GM19043 (cell line): ENCODE measurements around the gene PCDHB16.
"Not testable (repeated sequence)": the region's sequence is repeated elsewhere in the genome, so short reads cannot be mapped to it uniquely, and the experiment has no call there.

Source experiments
- ATAC-seq: cut with Tn5 transposase; IDR thresholded peaks from one replicate; pipeline ENCODE4 v1.9.1; 2021; ENCODE audit warnings: low read depth; ENCODE audit not compliant: unreplicated experiment

Gene PCDHB16

DNA sequence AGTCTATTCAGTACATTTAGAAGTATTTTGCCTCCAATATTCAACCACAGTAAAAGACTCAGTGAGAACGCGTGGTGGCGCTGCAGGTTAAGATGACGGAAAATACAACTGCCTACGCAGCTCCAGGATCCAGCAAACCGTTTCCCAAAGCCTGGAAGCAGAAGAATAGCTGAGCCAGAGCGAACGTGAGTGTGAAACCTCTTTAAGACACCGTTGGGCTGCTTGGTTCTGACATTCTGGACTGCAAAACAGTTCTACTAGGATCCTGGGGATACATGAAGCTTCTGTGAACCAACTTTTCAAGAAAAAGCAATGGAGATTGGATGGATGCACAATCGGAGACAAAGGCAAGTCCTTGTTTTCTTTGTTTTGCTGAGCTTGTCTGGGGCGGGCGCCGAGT is at the start of gene PCDHB16:
Gene PCDHB16, plus strand, starts transcription at position 140 of the 400 bp plus-strand sequence. Its CDS starts 173 bp downstream, at position 313.
- ATAC-seq: no peak

DNA sequence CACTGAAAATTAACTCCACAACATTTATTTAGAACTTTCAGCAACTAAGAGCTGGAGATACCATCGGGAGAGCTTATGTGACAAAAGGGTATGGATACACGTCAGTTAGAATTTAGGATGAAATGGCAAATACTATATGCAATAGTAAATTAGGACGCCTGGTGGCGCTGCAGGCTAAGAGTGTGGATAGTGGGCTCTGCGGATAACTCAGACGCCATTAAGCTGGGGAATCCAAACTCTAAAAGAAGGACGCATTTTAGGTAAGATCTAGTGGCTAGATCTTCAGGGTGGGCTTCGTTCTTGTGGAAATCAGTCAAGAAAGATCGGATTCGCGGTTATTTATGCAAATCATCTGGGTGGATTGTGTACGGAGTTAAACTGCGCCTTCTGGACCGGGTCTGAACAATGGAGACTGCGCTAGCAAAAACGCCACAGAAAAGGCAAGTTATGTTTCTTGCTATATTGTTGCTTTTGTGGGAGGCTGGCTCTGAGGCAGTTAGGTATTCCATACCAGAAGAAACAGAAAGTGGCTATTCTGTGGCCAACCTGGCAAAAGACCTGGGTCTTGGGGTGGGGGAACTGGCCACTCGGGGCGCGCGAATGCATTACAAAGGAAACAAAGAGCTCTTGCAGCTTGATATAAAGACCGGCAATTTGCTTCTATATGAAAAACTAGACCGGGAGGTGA is 47.0 kb upstream of the PCDHB16 start, which contains the start of gene PCDHB5:
Gene PCDHB5, plus strand, starts transcription at position 177 of the 688 bp plus-strand sequence. Its CDS starts 229 bp downstream, at position 406.
- ATAC-seq: no peak

DNA sequence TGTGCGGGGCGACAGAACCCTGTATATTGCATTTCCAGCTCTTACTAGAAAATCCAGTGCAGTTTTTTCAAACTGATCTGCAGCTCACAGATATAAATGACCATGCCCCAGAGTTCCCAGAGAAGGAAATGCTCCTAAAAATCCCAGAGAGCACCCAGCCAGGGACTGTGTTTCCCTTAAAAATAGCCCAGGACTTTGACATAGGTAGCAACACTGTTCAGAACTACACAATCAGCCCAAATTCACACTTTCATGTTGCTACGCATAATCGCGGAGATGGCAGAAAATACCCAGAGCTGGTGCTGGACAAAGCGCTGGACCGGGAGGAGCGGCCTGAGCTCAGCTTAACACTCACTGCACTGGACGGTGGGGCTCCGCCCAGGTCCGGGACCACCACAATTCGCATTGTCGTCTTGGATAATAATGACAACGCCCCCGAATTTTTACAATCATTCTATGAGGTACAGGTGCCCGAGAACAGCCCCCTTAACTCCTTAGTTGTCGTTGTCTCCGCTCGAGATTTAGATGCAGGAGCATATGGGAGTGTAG is 46.4 kb upstream of the PCDHB16 start:
- ATAC-seq: no peak

DNA sequence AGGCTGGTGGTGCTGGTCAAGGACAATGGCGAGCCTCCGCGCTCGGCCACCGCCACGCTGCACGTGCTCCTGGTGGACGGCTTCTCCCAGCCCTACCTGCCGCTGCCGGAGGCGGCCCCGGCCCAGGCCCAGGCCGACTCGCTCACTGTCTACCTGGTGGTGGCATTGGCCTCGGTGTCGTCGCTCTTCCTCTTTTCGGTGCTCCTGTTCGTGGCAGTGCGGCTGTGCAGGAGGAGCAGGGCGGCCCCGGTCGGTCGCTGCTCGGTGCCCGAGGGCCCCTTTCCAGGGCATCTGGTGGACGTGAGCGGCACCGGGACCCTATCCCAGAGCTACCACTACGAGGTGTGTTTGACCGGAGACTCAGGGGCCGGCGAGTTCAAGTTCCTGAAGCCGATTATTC is 44.8 kb upstream of the PCDHB16 start:
- not testable (repeated sequence) for ATAC-seq

DNA sequence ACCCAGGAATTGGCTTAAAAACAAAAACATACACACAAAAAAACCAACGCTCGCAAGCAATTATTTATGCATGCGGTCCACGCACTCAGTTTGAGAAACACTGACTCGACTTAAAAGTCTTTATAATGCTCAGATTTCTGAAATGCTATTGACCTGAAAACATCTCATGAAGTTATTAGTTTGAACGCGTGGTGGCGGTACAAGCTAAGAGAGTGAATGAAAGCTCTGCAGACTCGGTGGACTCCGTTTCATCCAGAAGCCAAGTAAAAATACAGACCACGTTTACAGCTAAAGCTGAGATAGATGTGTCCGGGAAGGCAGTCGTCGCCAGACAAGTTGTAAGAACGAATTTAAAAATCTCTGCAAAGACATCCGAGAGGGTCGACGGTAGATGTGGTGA is 32.4 kb upstream of the PCDHB16 start, which contains the start of gene PCDHB6:
Gene PCDHB6, plus strand, starts transcription at position 246 of the 400 bp plus-strand sequence. CDS start 201 bp downstream, outside the sequence.
- ATAC-seq: no peak

DNA sequence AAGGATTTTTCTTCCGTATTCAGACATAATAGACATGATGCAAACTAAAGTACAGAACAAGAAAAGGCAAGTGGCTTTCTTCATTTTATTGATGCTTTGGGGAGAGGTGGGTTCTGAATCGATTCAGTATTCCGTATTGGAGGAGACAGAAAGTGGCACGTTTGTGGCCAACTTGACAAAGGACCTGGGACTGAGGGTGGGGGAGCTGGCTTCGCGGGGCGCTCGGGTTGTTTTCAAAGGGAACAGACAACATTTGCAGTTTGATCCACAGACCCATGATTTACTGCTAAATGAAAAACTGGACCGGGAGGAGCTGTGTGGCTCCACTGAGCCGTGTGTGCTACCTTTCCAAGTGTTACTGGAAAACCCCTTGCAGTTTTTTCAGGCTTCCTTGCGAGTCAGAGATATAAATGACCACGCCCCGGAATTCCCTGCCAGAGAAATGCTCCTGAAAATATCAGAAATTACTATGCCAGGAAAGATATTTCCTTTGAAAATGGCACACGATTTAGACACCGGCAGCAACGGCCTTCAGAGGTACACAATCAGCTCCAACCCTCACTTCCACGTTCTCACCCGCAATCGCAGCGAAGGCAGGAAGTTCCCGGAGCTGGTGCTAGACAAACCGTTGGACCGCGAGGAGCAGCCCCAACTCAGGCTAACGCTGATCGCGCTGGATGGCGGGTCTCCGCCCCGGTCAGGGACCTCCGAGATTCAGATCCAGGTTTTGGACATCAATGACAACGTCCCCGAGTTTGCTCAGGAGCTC is 31.8 kb upstream of the PCDHB16 start:
- ATAC-seq: no peak

- no peak for ATAC-seq
These were observed 31.2 kb upstream of the PCDHB16 start for GRCh38 chr5:141150993-141151325.

DNA sequence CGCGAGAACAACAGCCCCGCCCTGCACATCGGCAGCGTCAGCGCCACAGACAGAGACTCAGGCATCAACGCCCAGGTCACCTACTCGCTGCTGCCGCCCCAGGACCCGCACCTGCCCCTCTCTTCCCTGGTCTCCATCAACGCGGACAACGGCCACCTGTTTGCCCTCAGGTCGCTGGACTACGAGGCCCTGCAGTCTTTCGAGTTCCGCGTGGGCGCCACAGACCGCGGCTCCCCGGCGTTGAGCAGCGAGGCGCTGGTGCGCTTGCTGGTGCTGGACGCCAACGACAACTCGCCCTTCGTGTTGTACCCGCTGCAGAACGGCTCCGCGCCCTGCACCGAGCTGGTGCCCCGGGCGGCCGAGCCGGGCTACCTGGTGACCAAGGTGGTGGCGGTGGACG is 30.6 kb upstream of the PCDHB16 start:
- not testable (repeated sequence) for ATAC-seq

- ATAC-seq: not testable (repeated sequence)
These were observed 30.1 kb upstream of the PCDHB16 start for GRCh38 chr5:141152096-141152495.

DNA sequence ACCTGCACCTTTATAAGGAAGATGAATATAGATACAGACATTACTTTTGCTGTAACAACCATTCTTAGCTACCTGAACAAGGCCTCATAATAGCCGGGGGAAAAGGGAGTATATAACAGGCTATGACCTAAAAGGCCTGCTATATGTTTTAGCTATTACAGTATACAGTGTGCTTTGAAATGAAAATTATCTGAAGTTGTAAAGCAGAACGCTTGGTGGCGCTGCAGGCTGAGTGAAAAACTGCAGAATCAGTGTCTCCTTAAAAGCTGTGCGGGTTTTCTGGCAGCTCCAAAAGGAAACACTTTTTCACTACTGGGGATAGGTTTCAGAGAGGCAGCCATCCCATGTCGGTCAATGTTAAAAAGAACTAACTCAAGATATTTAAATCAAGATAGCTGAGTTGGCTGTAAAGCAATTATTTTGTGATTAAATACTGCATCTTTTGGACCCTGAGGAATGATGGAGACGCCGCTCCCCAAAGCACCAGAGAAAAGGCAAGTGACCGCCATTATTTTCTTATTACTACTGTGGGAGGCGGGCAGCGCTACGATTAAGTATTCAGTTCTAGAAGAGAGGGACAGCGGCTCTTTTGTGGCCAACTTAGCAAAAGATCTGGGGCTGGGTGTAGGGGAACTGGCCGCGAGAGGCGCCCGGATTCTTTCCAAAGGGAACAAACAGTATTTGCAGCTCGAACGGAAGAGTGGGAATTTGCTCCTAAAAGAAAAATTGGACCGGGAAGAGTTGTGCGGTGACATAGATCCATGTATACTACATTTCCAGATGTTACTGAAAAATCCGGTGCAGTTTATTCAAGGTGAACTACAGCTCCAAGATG is 26.4 kb upstream of the PCDHB16 start:
- no peak for ATAC-seq

DNA sequence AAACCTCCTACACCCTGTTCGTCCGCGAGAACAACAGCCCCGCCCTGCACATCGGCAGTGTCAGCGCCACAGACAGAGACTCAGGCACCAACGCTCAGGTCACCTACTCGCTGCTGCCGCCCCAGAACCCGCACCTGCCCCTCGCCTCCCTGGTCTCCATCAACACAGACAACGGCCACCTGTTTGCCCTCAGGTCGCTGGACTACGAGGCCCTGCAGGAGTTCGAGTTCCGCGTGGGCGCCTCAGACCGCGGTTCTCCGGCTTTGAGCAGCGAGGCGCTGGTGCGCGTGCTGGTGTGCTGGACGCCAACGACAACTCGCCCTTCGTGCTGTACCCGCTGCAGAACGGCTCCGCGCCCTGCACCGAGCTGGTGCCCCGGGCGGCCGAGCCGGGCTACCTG is 24.8 kb upstream of the PCDHB16 start:
- ATAC-seq: not testable (repeated sequence)

GRCh38 chr5:141157901-141158300 is 24.3 kb upstream of the PCDHB16 start:
- ATAC-seq: not testable (repeated sequence)

GRCh38 chr5:141172381-141173204 is 9.6 kb upstream of the PCDHB16 start, which contains the start of gene PCDHB7:
PCDHB7 (plus strand) TSS chr5:141172644; CDS start chr5:141172836, 192 bp downstream.
- no peak for ATAC-seq

DNA sequence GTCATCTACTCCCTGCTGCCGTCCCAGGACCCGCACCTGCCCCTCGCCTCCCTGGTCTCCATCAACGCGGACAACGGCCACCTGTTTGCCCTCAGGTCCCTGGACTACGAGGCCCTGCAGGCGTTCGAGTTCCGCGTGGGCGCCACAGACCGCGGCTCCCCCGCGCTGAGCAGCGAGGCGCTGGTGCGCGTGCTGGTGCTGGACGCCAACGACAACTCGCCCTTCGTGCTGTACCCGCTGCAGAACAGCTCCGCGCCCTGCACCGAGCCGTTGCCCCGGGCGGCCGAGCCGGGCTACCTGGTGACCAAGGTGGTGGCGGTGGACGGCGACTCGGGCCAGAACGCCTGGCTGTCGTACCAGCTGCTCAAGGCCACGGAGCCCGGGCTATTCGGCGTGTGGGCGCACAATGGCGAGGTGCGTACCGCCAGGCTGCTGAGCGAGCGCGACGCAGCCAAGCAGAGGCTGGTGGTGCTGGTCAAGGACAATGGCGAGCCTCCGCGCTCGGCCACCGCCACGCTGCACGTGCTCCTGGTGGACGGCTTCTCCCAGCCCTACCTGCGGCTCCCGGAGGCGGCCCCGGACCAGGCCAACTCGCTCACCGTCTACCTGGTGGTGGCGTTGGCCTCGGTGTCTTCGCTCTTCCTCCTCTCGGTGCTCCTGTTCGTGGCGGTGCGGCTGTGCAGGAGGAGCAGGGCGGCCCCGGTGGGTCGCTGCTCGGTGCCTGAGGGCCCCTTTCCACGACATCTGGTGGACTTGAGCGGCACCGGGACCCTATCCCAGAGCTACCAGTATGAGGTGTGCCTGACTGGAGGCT is 7.7 kb upstream of the PCDHB16 start:
- not testable (repeated sequence) for ATAC-seq

DNA sequence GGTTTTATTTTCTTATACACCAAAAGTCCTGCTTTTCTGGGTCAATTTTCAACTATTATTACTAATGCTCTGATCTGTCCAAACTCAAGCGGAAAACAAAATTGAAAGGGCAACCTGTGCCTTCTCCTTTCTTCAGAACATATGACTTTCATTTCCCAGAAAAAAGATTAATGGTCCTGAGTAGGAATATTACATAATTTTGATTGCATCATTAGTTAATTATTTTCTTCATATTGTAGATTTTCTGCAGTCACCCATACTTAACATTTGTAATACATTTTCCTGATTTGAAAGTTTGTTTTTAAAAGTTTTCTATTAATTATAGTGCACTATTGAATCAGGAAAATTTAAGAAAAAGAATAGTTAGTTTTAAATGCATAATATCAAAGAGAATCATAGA is 6.3 kb upstream of the PCDHB16 start:
- ATAC-seq: no peak

- not testable (repeated sequence) for ATAC-seq
These were observed 4.5 kb upstream of the PCDHB16 start, which contains the start of gene PCDHB8 for GRCh38 chr5:141177577-141178191. PCDHB8 (plus strand) TSS chr5:141177790; CDS start chr5:141178035, 245 bp downstream.

DNA sequence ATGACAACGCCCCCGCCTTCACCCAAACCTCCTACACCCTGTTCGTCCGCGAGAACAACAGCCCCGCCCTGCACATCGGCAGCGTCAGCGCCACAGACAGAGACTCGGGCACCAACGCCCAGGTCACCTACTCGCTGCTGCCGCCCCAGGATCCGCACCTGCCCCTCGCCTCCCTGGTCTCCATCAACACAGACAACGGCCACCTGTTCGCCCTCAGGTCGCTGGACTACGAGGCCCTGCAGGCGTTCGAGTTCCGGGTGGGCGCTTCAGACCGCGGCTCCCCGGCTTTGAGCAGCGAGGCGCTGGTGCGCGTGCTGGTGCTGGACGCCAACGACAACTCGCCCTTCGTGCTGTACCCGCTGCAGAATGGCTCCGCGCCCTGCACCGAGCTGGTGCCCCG is 2.8 kb upstream of the PCDHB16 start:
- ATAC-seq: not testable (repeated sequence)

DNA sequence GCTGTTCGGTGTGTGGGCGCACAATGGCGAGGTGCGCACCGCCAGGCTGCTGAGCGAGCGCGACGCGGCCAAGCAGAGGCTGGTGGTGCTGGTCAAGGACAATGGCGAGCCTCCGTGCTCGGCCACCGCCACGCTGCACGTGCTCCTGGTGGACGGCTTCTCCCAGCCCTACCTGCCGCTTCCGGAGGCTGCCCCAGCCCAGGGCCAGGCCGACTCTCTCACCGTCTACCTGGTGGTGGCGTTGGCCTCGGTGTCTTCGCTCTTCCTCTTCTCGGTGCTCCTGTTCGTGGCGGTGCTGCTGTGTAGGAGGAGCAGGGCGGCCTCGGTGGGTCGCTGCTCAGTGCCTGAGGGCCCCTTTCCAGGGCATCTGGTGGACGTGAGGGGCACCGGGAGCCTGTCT is 2.3 kb upstream of the PCDHB16 start:
- ATAC-seq: not testable (repeated sequence)
